Parathyroid adenoma (tissue), 2 donors: ENCODE data around the gene RAB36.

Experiments used
- H2AFZ ChIP-seq: fragments of 300-600 bp; sonication (generic); one replicate; pipeline ENCODE4 v1.7.0; 2017; ENCODE audit warnings: antibody characterized with exemption, mild to moderate bottlenecking
- H3K27ac ChIP-seq: fragments of 300-600 bp; sonication (generic); one replicate; pipeline ENCODE4 v1.7.0; 2017
- H3K27me3 ChIP-seq: fragments of 300-600 bp; sonication (generic); one replicate; pipeline ENCODE4 v1.7.0; 2017; ENCODE audit warnings: low read length; ENCODE audit not compliant: control insufficient read depth, insufficient read depth
- H3K36me3 ChIP-seq: fragments of 300-600 bp; sonication (generic); one replicate; pipeline ENCODE4 v1.7.0; 2017; ENCODE audit warnings: low read length; ENCODE audit not compliant: control insufficient read depth, insufficient read depth
- H3K4me1 ChIP-seq: fragments of 300-600 bp; sonication (generic); one replicate; pipeline ENCODE4 v1.7.0; 2017; ENCODE audit warnings: control low read depth
- H3K4me2 ChIP-seq: fragments of 300-600 bp; sonication (generic); one replicate; pipeline ENCODE4 v1.7.0; 2017; ENCODE audit warnings: low read length
- H3K4me3 ChIP-seq: fragments of 300-600 bp; sonication (generic); one replicate; pipeline ENCODE4 v1.7.0; 2017; ENCODE audit warnings: low read depth, low read length
- H3K79me2 ChIP-seq: fragments of 300-600 bp; sonication (generic); one replicate; pipeline ENCODE4 v1.7.0; 2017; ENCODE audit warnings: control low read depth
- H3K9ac ChIP-seq: fragments of 300-600 bp; sonication (generic); one replicate; pipeline ENCODE4 v1.7.0; 2017; ENCODE audit warnings: mild to moderate bottlenecking
- H3K9me3 ChIP-seq: fragments of 300-600 bp; sonication (generic); one replicate; pipeline ENCODE4 v1.7.0; 2017; ENCODE audit warnings: low read length; ENCODE audit not compliant: control insufficient read depth
- CTCF ChIP-seq: fragments of 300-600 bp; sonication (generic); IDR thresholded peaks from one replicate; pipeline ENCODE4 v1.7.0; 2017; ENCODE audit warnings: antibody characterized with exemption, mild to moderate bottlenecking
- donor health status: primary hyperparathyroidism.

RAB36 gene

DNA sequence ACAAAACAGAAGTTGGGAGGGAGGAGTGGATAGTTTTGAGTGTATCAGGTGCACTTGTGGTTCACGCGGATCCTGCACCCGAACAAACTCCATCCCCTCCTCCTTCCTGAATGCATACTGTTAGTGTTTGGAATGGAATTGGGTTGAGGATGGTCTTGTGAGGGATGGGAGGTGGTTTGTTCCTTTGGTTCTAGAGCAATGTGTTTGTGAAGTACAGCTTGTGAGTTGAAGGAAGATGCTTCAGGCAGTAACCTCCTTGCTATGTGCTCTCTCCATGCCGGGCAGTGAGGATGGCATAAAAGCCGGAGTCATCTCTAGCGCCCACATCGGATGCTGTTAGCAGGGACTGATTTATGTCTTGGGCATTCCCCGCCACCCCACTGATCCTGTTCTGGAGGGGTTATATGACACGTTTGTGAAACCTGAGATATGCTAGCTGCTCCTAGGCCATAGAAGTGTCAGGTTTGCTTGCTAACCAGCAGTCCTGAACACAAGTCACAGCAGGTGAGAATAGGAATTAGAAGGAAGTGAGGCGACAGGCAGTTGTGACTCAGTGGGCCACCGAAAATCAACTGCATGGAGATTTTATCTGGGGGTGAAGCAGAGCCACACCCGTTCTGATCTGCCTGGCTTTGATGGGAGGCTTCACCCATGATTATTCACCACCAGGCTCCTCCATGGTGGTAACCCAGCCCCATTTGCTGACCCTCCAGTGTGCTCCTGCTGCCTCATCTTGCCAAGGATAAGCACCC is 37.2 kb downstream of the RAB36 start:
- TF ChIP-seq CTCF, result no peak
- Histone ChIP-seq H3K4me2 (peak overlapping the region; percentile 51), H3K4me1 (peaks cover 12% of the 10 kb centered on the region), H2AFZ (no peak overlapping the region), H3K9ac (no peak overlapping the region), H3K4me3 (peak overlapping the region; percentile 36), H3K27ac (no peak overlapping the region), H3K36me3 (no peaks in the 10 kb centered on the region), H3K27me3 (no peaks in the 10 kb centered on the region), H3K79me2 (peaks cover 2% of the 10 kb centered on the region), H3K9me3 (no peaks in the 10 kb centered on the region)

DNA sequence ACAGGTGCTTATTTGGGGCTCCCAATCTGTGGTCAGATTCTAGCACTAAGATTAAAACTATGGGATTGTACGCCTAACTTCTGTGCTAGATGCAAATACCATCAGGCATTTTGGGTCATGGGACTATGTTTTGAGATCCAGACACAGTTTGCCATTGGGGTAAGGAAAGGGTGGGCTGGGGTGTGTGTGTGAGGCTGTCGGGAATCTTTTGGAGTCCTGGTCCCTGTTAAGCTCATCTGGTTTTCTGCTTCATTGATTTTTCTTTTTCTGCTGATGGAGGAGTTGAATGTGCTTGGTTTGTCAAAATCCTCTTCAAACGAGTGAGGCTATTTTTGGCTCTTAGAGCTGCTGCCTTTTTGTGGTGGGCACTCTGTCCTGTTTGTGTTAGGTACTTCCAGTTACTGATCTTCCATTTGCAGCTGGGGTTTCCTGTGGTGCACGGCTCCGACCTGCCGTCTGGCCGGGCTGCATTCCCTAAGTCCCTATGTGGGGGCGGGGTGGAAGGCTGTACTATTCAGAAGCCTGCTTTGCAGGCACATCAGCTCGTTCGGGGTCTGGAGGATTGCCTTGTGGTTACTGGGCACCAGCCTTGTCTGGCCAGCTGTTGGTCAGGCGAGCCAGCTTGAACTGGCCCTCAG is 37.9 kb downstream of the RAB36 start:
- H3K27ac ChIP-seq, result no peak overlapping the region
- no peak overlapping the region for H2AFZ ChIP-seq
- peak overlapping the region; percentile 51 for H3K4me2 ChIP-seq
- peaks cover 12% of the 10 kb centered on the region for H3K4me1 ChIP-seq
- H3K79me2 ChIP-seq, result peaks cover 2% of the 10 kb centered on the region
- H3K36me3 ChIP-seq, result no peaks in the 10 kb centered on the region
- no peak for TF ChIP-seq CTCF
- peak overlapping the region; percentile 36 for H3K4me3 ChIP-seq
- H3K9ac ChIP-seq, result no peak overlapping the region
- H3K27me3 ChIP-seq, result no peaks in the 10 kb centered on the region
- H3K9me3 ChIP-seq, result no peaks in the 10 kb centered on the region

GRCh38 chr22:23184100-23184763 is 39.0 kb downstream of the RAB36 start:
- no peak for TF ChIP-seq CTCF
- Histone ChIP-seq H3K4me1 (peaks cover 12% of the 10 kb centered on the region), H3K79me2 (peaks cover 2% of the 10 kb centered on the region), H3K36me3 (no peaks in the 10 kb centered on the region), H2AFZ (no peak overlapping the region), H3K4me2 (peak overlapping the region; percentile 51), H3K9me3 (no peaks in the 10 kb centered on the region), H3K27ac (no peak overlapping the region), H3K4me3 (no peak overlapping the region), H3K9ac (no peak overlapping the region), H3K27me3 (no peaks in the 10 kb centered on the region)

DNA sequence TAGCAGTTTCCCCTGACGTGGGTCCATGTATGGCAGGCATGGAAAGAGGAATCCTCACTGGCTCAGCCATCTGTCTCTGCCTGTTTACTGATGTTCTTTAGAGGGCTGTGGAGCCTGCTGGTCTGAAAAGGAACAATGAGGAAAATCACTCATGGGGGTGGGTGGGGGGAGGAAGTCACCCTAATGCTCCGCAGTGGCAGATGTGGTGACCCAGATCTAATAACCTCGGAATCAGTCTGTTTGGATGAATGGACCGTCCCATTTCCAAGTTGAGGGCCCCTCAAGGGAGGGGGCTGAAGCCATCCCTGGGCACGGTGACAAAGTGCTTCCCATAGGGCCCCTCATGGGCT is 39.5 kb downstream of the RAB36 start:
- H3K36me3 ChIP-seq, result no peaks in the 10 kb centered on the region
- peak overlapping the region; percentile 9 for H3K4me2 ChIP-seq
- no peaks in the 10 kb centered on the region for H3K27me3 ChIP-seq
- H3K27ac ChIP-seq, result no peak overlapping the region
- no peak for TF ChIP-seq CTCF
- no peak overlapping the region for H2AFZ ChIP-seq
- peaks cover 10% of the 10 kb centered on the region for H3K4me1 ChIP-seq
- no peak overlapping the region for H3K9ac ChIP-seq
- peaks cover 2% of the 10 kb centered on the region for H3K79me2 ChIP-seq
- no peaks in the 10 kb centered on the region for H3K9me3 ChIP-seq
- no peak overlapping the region for H3K4me3 ChIP-seq
